Thymus (tissue), 11 donors: ENCODE measurements around the gene RNU7-1. TPM values are rescaled to one million over a fixed set of nuclear protein-coding genes. Genes with fewer than 3 reads are reported as not detected.
A peak's percentile ranks its signal among the peaks of the same experiment; 100 is the strongest.

Experiments
- DNase-seq, 9 donors: peaks; one replicate each; pipeline ENCODE4 v3.0.0-alpha.2; 2013; ENCODE audit warnings: low spot score in 9 of 9, low read depth in 6 of 9, missing footprints in 1 of 9
- H3K27ac ChIP-seq, 2 donors: one replicate each; pipeline ENCODE4 v1.5.1; 2013; ENCODE audit warnings: control low read depth in 1 of 2, low read depth in 1 of 2, low read length in 1 of 2, mild to moderate bottlenecking in 1 of 2, moderate library complexity in 1 of 2
- H3K27me3 ChIP-seq, 2 donors: one replicate each; pipeline ENCODE4 v1.5.1; 2013; ENCODE audit warnings: low read length in 1 of 2; ENCODE audit not compliant: control insufficient read depth in 2 of 2, insufficient read depth in 1 of 2
- H3K36me3 ChIP-seq, 2 donors: one replicate each; pipeline ENCODE4 v1.5.1; 2013; ENCODE audit warnings: low read length in 1 of 2, mild to moderate bottlenecking in 1 of 2, moderate library complexity in 1 of 2; ENCODE audit not compliant: control insufficient read depth in 2 of 2, insufficient read depth in 2 of 2
- H3K4me1 ChIP-seq, 2 donors: one replicate each; pipeline ENCODE4 v1.5.1; 2013; ENCODE audit warnings: low read length in 2 of 2; ENCODE audit not compliant: control insufficient read depth in 2 of 2, insufficient read depth in 2 of 2
- H3K4me3 ChIP-seq, 2 donors: one replicate each; pipeline ENCODE4 v1.5.1; 2013; ENCODE audit warnings: low read length in 2 of 2, control low read depth in 1 of 2, mild to moderate bottlenecking in 1 of 2
- H3K9me3 ChIP-seq, 2 donors: one replicate each; pipeline ENCODE4 v1.5.1; 2013; ENCODE audit warnings: low read length in 1 of 2, mild to moderate bottlenecking in 1 of 2; ENCODE audit not compliant: control insufficient read depth in 2 of 2, insufficient read depth in 1 of 2
- WGBS: extraction: QIAGEN DNeasy Blood & Tissue Kit; methylation state at CpG from one replicate; pipeline ENCODE4 v1.1.7; 2013; 5-methylcytosine and 5-hydroxymethylcytosine counted together
- polyA plus RNA-seq: library from polyadenylated mRNA; stranded (reverse); fragments of 200-250 nt; gene quantifications from one replicate; pipeline ENCODE4 v1.2.3, GENCODE V29; 2013
- total RNA-seq: library from RNA; stranded (reverse); fragments of 120-200 nt; gene quantifications from one replicate; pipeline ENCODE4 v1.2.4, GENCODE V29; 2013
- donor health status: healthy.

The RNU7-1 gene
- total and polyA plus RNA-seq, 2 donors: not detected

GRCh38 chr12:6960593-6961277 lies 17.1 kb downstream of the RNU7-1 start:
- no peak for DNase-seq
- peaks cover 63 to 81% of the 10 kb centered on the region in 2 donors for H3K36me3 ChIP-seq

DNA sequence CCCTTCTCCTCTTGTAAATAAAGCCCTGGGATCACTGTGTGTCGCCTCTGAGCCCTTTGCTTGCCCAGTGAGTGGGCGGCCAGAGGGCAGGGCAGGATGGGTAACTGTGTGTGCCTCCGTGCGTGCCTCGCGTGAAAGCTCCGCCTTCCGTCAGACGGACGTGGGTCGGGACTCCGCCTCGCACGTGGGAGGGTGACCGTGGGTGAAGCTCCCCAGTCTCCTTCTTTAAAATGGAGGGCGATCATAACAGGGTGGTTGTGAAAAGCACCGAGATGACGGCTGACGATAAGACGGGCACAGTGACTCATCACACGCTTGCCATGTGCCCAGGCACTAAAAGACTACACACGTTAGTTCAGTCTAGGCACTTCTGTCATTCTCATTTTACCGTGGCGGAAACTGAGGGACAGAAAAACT lies 17.7 kb downstream of the RNU7-1 start:
- 70% methylated on average over 24 of the region's 24 CpGs for WGBS
- Histone ChIP-seq H3K4me3 (no peak overlapping the region), H3K27ac (peak overlapping the region; percentile 69 to 76), H3K9me3 (peaks cover 0 to 7% of the 10 kb centered on the region in 2 donors), H3K36me3 (peaks cover 61 to 81% of the 10 kb centered on the region in 2 donors), H3K27me3 (no peaks in the 10 kb centered on the region), H3K4me1 (peaks cover 50 to 84% of the 10 kb centered on the region in 2 donors)
- peak in 1 of 9 donors; percentile 69 for DNase-seq

More at GRCh38 chr12:6960593-6961277, 17.1 kb downstream of the RNU7-1 start:
- Histone ChIP-seq H3K9me3 (peaks cover 0 to 7% of the 10 kb centered on the region in 2 donors), H3K4me1 (peaks cover 53 to 86% of the 10 kb centered on the region in 2 donors), H3K4me3 (no peak overlapping the region), H3K27me3 (no peaks in the 10 kb centered on the region), H3K27ac (peak overlapping the region; percentile 69 to 76)
- 92% methylated on average over 13 of the region's 13 CpGs for WGBS

DNA sequence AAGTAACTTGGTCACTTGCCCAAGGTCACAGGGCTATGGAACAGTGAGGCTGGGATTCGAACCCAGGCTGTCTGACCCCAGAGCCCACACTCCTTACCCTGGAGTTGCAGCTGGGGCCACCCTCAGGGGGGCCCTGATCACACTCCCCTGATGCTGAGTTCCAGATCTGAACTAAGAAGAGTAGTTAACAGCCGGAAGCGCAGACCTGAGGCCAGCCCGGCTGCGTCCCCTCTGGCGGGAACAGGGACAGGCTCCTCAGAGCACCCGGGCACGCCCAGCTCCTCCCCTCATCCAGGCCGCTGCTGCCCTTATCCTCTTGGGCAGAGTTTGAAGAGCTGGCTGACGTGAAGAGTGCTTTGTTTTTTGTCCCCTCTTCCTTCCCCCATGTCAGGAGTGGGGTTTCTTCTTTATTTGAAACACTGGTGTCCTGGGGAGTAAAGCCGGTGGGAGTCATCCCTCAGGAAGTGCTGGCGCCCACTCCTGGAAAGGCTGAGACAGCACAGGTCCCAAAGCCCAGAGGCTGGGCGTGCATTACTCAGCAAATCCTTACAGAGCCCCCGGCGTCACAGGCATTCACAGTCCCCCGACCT lies 18.2 kb downstream of the RNU7-1 start:
- Histone ChIP-seq H3K4me1 (peaks cover 47 to 82% of the 10 kb centered on the region in 2 donors), H3K4me3 (no peak overlapping the region)
- 59% methylated on average over 16 of the region's 16 CpGs for WGBS

GRCh38 chr12:6962285-6963015 lies 18.8 kb downstream of the RNU7-1 start:
- H3K4me3 ChIP-seq: peak overlapping the region in 1 of 2 donors; percentile 20
- DNase-seq: no peak
- H3K9me3 ChIP-seq: peaks cover 0 to 7% of the 10 kb centered on the region in 2 donors
- peak overlapping the region; percentile 69 to 76 for H3K27ac ChIP-seq
- 83% methylated on average over 25 of the region's 25 CpGs for WGBS
- H3K27me3 ChIP-seq: no peaks in the 10 kb centered on the region
- H3K36me3 ChIP-seq: peaks cover 59 to 81% of the 10 kb centered on the region in 2 donors
- H3K4me1 ChIP-seq: peaks cover 41 to 81% of the 10 kb centered on the region in 2 donors

More for the DNA sequence above, 18.2 kb downstream of the RNU7-1 start:
- H3K9me3 ChIP-seq: peaks cover 0 to 7% of the 10 kb centered on the region in 2 donors
- H3K27ac ChIP-seq: peak overlapping the region; percentile 69 to 76
- peak in 1 of 9 donors; percentile 33 for DNase-seq
- peaks cover 59 to 81% of the 10 kb centered on the region in 2 donors for H3K36me3 ChIP-seq
- H3K27me3 ChIP-seq: no peaks in the 10 kb centered on the region

DNA sequence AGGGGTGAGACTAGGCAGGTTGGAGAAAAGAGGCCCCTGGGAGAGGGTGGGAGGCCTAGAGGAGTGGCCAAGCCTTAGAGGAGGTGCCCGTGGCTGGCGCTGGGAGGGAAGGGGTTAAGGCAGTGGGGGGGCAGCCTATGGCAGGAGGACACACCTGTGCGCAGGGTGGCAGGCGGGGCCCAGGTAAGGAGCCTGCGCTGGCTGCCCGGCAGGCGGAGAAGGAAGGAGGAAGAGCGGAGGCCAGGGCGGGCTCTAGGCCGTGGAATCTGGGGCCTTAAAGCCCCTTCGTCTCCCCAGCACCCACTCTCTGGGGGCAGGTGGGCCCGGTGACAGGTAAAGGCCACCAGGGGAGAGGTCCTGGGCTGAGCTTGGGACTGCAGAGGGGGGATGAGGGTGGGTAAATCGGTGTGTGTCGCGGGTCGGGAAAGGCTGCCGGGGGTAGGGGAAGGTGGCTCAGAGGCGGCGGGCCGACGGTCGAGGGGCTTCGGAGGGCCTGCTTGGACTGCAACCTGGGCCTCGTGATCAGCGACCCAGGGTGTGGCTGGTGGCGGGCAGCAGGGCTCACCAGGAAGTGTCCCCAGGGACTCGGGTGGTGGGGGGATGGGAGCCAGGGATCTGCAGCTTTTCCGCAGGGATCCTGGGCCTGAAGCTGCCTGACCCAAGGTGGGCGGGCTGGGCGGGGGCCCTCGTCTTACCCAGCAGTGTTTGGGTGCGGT lies 19.6 kb downstream of the RNU7-1 start:
- Histone ChIP-seq H3K4me1 (peaks cover 34 to 74% of the 10 kb centered on the region in 2 donors), H3K27me3 (no peaks in the 10 kb centered on the region), H3K36me3 (peaks cover 59 to 81% of the 10 kb centered on the region in 2 donors), H3K9me3 (peaks cover 0 to 7% of the 10 kb centered on the region in 2 donors), H3K27ac (peak overlapping the region; percentile 76 to 80), H3K4me3 (peak overlapping the region; percentile 31 to 41)
- WGBS: 95% methylated on average over 32 of the region's 32 CpGs
- DNase-seq: no peak

GRCh38 chr12:6963791-6964413 lies 20.3 kb downstream of the RNU7-1 start:
- H3K27ac ChIP-seq: peak overlapping the region; percentile 15 to 38
- H3K4me1 ChIP-seq: peaks cover 28 to 72% of the 10 kb centered on the region in 2 donors
- WGBS: 94% methylated on average over 17 of the region's 17 CpGs
- H3K4me3 ChIP-seq: peak overlapping the region; percentile 19 to 41
- DNase-seq: no peak
- H3K27me3 ChIP-seq: no peaks in the 10 kb centered on the region
- peaks cover 59 to 81% of the 10 kb centered on the region in 2 donors for H3K36me3 ChIP-seq
- peaks cover 0 to 7% of the 10 kb centered on the region in 2 donors for H3K9me3 ChIP-seq

- peaks cover 52 to 79% of the 10 kb centered on the region in 2 donors for H3K36me3 ChIP-seq
- no peak for DNase-seq
- H3K27me3 ChIP-seq: no peaks in the 10 kb centered on the region
- 83% methylated on average over 8 of the region's 8 CpGs for WGBS
- peaks cover 26 to 72% of the 10 kb centered on the region in 2 donors for H3K4me1 ChIP-seq
- peak overlapping the region; percentile 50 to 64 for H3K27ac ChIP-seq
- H3K9me3 ChIP-seq: peaks cover 0 to 7% of the 10 kb centered on the region in 2 donors
- H3K4me3 ChIP-seq: no peak overlapping the region
Observed at GRCh38 chr12:6964605-6965025, 21.0 kb downstream of the RNU7-1 start.

- peaks cover 47 to 76% of the 10 kb centered on the region in 2 donors for H3K36me3 ChIP-seq
- peaks cover 0 to 7% of the 10 kb centered on the region in 2 donors for H3K9me3 ChIP-seq
- peak; percentile 73 to 92 (median 83) for DNase-seq
- no peaks in the 10 kb centered on the region for H3K27me3 ChIP-seq
- H3K4me3 ChIP-seq: no peak overlapping the region
- H3K27ac ChIP-seq: peak overlapping the region; percentile 50 to 64
- 35% methylated on average over 12 of the region's 12 CpGs for WGBS
- peaks cover 24 to 70% of the 10 kb centered on the region in 2 donors for H3K4me1 ChIP-seq
Observed at GRCh38 chr12:6965026-6965661, 21.5 kb downstream of the RNU7-1 start.
